Fibroblast of lung (primary cell): ENCODE measurements around the gene CCDC182.

Source experiments
- CTCF ChIP-seq, 2 donors: IDR thresholded peaks in 1 of 2; conservative IDR thresholded peaks in 1 of 2; 1 replicate in 1 of 2; 2 replicates in 1 of 2; pipeline ENCODE4 v1.5.1; 2011 to 2012; ENCODE audit warnings: low read length in 2 of 2, control low read depth in 1 of 2, inconsistent platforms in 1 of 2, low read depth in 1 of 2, mild to moderate bottlenecking in 1 of 2
- EZH2 ChIP-seq: IDR thresholded peaks from 2 replicates; pipeline ENCODE4 v1.5.1; 2012; ENCODE audit warnings: low read length, control low read depth, mild to moderate bottlenecking; ENCODE audit errors: missing control alignments

DNA sequence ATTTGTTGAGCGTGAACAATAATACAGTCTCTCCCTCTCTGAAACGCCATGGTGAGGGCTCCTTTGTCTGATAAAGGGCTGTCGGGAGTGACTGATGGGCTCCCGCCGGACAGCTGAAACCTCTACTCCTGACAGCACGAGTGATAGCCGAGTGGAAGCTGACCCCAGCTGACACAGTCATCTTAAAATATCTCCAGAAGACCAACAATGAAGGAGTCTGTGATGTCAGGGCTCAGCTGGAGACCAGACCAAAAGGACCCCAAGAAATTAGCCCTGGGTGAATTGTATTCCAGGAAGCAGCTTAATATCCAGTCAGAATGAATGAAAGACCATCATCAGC is 22.4 kb downstream of the CCDC182 start:
- no peak for TF ChIP-seq EZH2
- TF ChIP-seq CTCF (conservative IDR thresholded peaks at IDR 0.05 in 1 of 2, IDR thresholded peaks at IDR 0.05 in 1 of 2; ENCODE audit: low read depth in 1 of 2, low read length in 2 of 2) = no peak
